HCT116 (cell line): ENCODE measurements around the gene NTN3. TPM values are rescaled to one million over a fixed set of nuclear protein-coding genes. Genes with fewer than 3 reads are reported as not detected.

ENCODE experiments used
- ATAC-seq: fragments of 200-7000 bp; cut with Tn5 transposase; 2 replicates; pipeline ENCODE4 v1.9.1; 2020; ENCODE audit warnings: mild to moderate bottlenecking, moderate library complexity
- BruUV-seq: library from RNA; stranded (reverse); fragments of 400-500 nt; replicated peaks from 2 replicates; lab custom pipeline; 2021; lab: Mats Ljungman, UMichigan
- CTCF ChIA-PET: fragments of 300-600 bp; sonication (Branson Sonifier 250); formaldehyde crosslinking; loops from one replicate; lab custom pipeline; 2021; ENCODE audit warnings: antibody characterized with exemption; lab: Charles Lee
- POLR2A ChIA-PET: fragments of 300-600, 350-600 bp; sonication (Branson Sonifier 250); formaldehyde crosslinking; loops from one replicate; lab custom pipeline; 2021; ENCODE audit warnings: antibody characterized with exemption; lab: Charles Lee
- RAD21 ChIA-PET, 2 experiments: fragments of 300-600 bp; sonication (Branson Sonifier 250); formaldehyde crosslinking; loops; one replicate each; lab custom pipeline; 2023; ENCODE audit warnings: low total read pairs in 2 of 2; ENCODE audit not compliant: uncharacterized antibody in 2 of 2, unreplicated experiment in 2 of 2, low non-redundant PET in 1 of 2; lab: Charles Lee
- DNase-seq: peaks from one replicate; pipeline ENCODE4 v3.0.0-alpha.2; 2010; ENCODE audit warnings: low read depth, low spot score
- H2AFZ ChIP-seq: fragments of 200-600 bp; shearing (Covaris generic), sonication (generic); 2 replicates; pipeline ENCODE4 v1.6.1; 2017; ENCODE audit warnings: low read depth, mixed run types, mixed read lengths, antibody characterized with exemption, low read length; ENCODE audit not compliant: poor library complexity, severe bottlenecking
- H3K27ac ChIP-seq: 2 replicates; pipeline ENCODE4 v1.5.1; 2012; ENCODE audit warnings: low read depth, low read length
- H3K27me3 ChIP-seq: fragments of 200-600 bp; sonication (generic); 2 replicates; pipeline ENCODE4 v1.6.1; 2016; ENCODE audit warnings: mixed run types, low read length, mixed read lengths; ENCODE audit not compliant: insufficient read depth
- H3K36me3 ChIP-seq, 2 experiments: fragments of 200-500 bp in 1 of 2; fragments of 200-600 bp in 1 of 2; sonication (Bioruptor generic) in 1 of 2; sonication (generic) in 1 of 2; 2 replicates each; pipeline versions ENCODE4 v1.5.1 to v1.6.1; 2014 to 2016; ENCODE audit warnings: low read length in 2 of 2, inconsistent platforms in 1 of 2, mixed read lengths in 1 of 2, mixed run types in 1 of 2; ENCODE audit not compliant: insufficient read depth in 2 of 2, control insufficient read depth in 1 of 2
- H3K4me1 ChIP-seq, 2 experiments: fragments of 200-600 bp in 1 of 2; sonication (generic) in 1 of 2; 2 replicates each; pipeline versions ENCODE4 v1.5.1 to v1.6.1; 2012 to 2017; ENCODE audit warnings: low read length in 2 of 2, inconsistent platforms in 1 of 2, mild to moderate bottlenecking in 1 of 2, mixed read lengths in 1 of 2, mixed run types in 1 of 2, moderate library complexity in 1 of 2; ENCODE audit not compliant: insufficient read depth in 2 of 2, control insufficient read depth in 1 of 2
- H3K4me2 ChIP-seq: fragments of 200-600 bp; sonication (generic); 2 replicates; pipeline ENCODE4 v1.6.1; 2017; ENCODE audit warnings: mixed run types, low read length, mixed read lengths
- H3K4me3 ChIP-seq, 2 experiments: fragments of 200-600 bp in 1 of 2; sonication (generic) in 1 of 2; replicated peaks in 1 of 2; 2 replicates each; pipeline ENCODE4 v1.5.1; 2011 to 2016; ENCODE audit warnings: low read length in 2 of 2, control low read depth in 1 of 2, low read depth in 1 of 2, mild to moderate bottlenecking in 1 of 2, mixed read lengths in 1 of 2, mixed run types in 1 of 2
- H3K79me2 ChIP-seq: fragments of 200-600 bp; sonication (generic); 2 replicates; pipeline ENCODE4 v1.6.1; 2017; ENCODE audit warnings: mild to moderate bottlenecking, mixed run types, low read length, moderate library complexity, mixed read lengths; ENCODE audit not compliant: insufficient read depth
- H3K9ac ChIP-seq: fragments of 200-600 bp; sonication (generic); 2 replicates; pipeline ENCODE4 v1.6.1; 2016; ENCODE audit warnings: low read length, mixed read lengths
- H3K9me2 ChIP-seq: fragments of 200-600 bp; sonication (generic), shearing (Covaris generic); 2 replicates; pipeline ENCODE4 v1.6.1; 2017; ENCODE audit warnings: mixed run types, mild to moderate bottlenecking, moderate library complexity; ENCODE audit not compliant: insufficient read depth
- H3K9me3 ChIP-seq, 2 experiments: fragments of 200-500 bp in 1 of 2; fragments of 200-600 bp in 1 of 2; sonication (Bioruptor generic) in 1 of 2; sonication (generic) in 1 of 2; 2 replicates each; pipeline ENCODE4 v1.6.1; 2014 to 2017; ENCODE audit warnings: low read length in 2 of 2, mixed read lengths in 2 of 2, inconsistent platforms in 1 of 2, low read depth in 1 of 2, mild to moderate bottlenecking in 1 of 2, mixed run types in 1 of 2, moderate library complexity in 1 of 2; ENCODE audit not compliant: control insufficient read depth in 1 of 2, insufficient read depth in 1 of 2
- H4K20me1 ChIP-seq: fragments of 200-600 bp; sonication (generic), shearing (Covaris generic); 2 replicates; pipeline ENCODE4 v1.6.1; 2017; ENCODE audit warnings: mixed run types, mild to moderate bottlenecking, moderate library complexity; ENCODE audit not compliant: insufficient read depth
- EZH2 ChIP-seq: fragments of 200-600 bp; sonication (generic); IDR thresholded peaks from 2 replicates; pipeline ENCODE4 v1.6.1; 2017; ENCODE audit warnings: antibody characterized with exemption, mixed run types
- POLR2A ChIP-seq: IDR thresholded peaks from 2 replicates; pipeline ENCODE4 v1.7.0; 2011; ENCODE audit warnings: borderline replicate concordance; ENCODE audit not compliant: insufficient read depth, insufficient read length; ENCODE audit errors: extremely low read depth
- POLR2AphosphoS5 ChIP-seq: IDR thresholded peaks from 2 replicates; pipeline ENCODE4 v1.6.1; 2011; ENCODE audit warnings: mild to moderate bottlenecking, low read depth, low read length, moderate library complexity
- intact Hi-C: fragments of 100-400 bp; cut with micrococcal nuclease; formaldehyde crosslinking; loops from 2 replicates; pipeline ENCODE4 v1.10.0; 2022
- total RNA-seq: library from RNA; stranded (reverse); gene quantifications from one replicate; pipeline ENCODE4 v1.2.1, GENCODE V29; 2021; ENCODE audit not compliant: unreplicated experiment
- TF ChIP-seq, protein P1 (sequence below): IDR thresholded peaks from 2 replicates; pipeline ENCODE4 v1.6.1; 2011; ENCODE audit warnings: mild to moderate bottlenecking, low read length, moderate library complexity; ENCODE audit not compliant: insufficient replicate concordance; ENCODE audit errors: extremely low read depth
- TF ChIP-seq, protein P2 (sequence below): IDR thresholded peaks from 2 replicates; pipeline ENCODE4 v1.6.1; 2012

NTN3 gene
- total RNA-seq, 1 experiment from 2014 or later: 0.30 TPM

DNA sequence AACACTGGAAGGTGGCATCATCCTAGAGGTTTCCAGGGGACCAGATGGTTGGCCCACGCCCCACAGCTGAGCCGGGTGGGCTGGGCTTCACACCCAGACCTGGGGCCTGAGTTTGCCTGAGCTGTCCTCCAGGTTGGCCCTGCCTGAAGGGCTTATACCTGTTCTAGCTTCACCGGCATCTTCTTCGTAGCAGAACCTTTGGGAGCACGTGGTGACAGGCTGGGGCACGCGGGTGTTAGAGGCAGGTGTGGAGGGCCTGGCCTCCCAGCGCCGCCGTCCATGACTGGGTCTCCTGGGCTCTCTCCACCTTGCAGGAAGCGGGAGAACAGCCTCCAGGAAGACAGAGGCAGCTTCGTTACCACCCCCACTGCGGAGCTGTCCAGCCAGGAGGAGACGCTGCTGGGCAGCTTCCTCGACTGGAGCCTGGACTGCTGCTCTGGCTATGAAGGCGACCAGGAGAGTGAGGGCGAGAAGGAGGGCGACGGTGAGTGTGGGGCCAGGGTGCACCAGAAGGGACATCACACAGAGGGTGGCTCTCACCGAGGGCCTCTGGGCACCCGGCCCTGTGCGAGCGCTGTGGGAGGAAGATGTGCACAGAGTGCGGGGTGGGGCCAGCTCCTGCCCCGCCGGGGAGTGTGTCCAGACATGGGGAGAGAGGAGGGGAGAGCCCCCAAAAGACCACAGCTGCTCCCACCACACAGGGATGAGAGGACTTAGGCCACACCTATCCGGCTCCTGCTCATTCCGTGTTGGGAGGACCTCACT is 15.8 kb upstream of the NTN3 start:
- TF ChIP-seq POLR2AphosphoS5 (no peak), POLR2A (no peak), EZH2 (no peak)
- TF ChIP-seq, protein P1, sequence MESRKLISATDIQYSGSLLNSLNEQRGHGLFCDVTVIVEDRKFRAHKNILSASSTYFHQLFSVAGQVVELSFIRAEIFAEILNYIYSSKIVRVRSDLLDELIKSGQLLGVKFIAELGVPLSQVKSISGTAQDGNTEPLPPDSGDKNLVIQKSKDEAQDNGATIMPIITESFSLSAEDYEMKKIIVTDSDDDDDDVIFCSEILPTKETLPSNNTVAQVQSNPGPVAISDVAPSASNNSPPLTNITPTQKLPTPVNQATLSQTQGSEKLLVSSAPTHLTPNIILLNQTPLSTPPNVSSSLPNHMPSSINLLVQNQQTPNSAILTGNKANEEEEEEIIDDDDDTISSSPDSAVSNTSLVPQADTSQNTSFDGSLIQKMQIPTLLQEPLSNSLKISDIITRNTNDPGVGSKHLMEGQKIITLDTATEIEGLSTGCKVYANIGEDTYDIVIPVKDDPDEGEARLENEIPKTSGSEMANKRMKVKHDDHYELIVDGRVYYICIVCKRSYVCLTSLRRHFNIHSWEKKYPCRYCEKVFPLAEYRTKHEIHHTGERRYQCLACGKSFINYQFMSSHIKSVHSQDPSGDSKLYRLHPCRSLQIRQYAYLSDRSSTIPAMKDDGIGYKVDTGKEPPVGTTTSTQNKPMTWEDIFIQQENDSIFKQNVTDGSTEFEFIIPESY: no peak
- TF ChIP-seq, protein P2, sequence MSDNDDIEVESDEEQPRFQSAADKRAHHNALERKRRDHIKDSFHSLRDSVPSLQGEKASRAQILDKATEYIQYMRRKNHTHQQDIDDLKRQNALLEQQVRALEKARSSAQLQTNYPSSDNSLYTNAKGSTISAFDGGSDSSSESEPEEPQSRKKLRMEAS: no peak
- ChIA-PET CTCF (no interaction called here), POLR2A (no interaction called here), RAD21 (no interaction called here)
- intact Hi-C loops: no loop called here
- Histone ChIP-seq H3K27ac (no peak overlapping the region; the same call in 1 of the 2 replicates), H4K20me1 (no peaks in the 10 kb centered on the region), H3K4me3 (no peak overlapping the region), H3K79me2 (no peaks in the 10 kb centered on the region; the same call in 1 of the 2 replicates), H2AFZ (no peak overlapping the region), H3K9me3 (no peaks in the 10 kb centered on the region), H3K4me2 (no peak overlapping the region), H3K27me3 (no peaks in the 10 kb centered on the region), H3K36me3 (peaks cover 40 to 56% of the 10 kb centered on the region in 2 experiments), H3K9me2 (no peaks in the 10 kb centered on the region), H3K4me1 (peaks cover 0 to 23% of the 10 kb centered on the region in 2 experiments; a peak in 3 of 4 replicates), H3K9ac (no peak overlapping the region)
- BruUV-seq: no TSS peak
- DNase-seq (no peak), ATAC-seq (no peak)
